ENCODE measurements around the gene RABGAP1L. TPM values are rescaled to one million over a fixed set of nuclear protein-coding genes. Genes with fewer than 3 reads are reported as not detected.
"Not testable (repeated sequence)": the region's sequence is repeated elsewhere in the genome, so short reads cannot be mapped to it uniquely, and the experiment has no call there.

Gene RABGAP1L
- total RNA-seq, 1 donor from 2014 or later: 80.6 TPM

GRCh38 chr1:174171073-174171472, 11.8 kb downstream of the RABGAP1L start:
- TF ChIP-seq, protein P1, sequence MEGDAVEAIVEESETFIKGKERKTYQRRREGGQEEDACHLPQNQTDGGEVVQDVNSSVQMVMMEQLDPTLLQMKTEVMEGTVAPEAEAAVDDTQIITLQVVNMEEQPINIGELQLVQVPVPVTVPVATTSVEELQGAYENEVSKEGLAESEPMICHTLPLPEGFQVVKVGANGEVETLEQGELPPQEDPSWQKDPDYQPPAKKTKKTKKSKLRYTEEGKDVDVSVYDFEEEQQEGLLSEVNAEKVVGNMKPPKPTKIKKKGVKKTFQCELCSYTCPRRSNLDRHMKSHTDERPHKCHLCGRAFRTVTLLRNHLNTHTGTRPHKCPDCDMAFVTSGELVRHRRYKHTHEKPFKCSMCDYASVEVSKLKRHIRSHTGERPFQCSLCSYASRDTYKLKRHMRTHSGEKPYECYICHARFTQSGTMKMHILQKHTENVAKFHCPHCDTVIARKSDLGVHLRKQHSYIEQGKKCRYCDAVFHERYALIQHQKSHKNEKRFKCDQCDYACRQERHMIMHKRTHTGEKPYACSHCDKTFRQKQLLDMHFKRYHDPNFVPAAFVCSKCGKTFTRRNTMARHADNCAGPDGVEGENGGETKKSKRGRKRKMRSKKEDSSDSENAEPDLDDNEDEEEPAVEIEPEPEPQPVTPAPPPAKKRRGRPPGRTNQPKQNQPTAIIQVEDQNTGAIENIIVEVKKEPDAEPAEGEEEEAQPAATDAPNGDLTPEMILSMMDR (IDR thresholded peaks at IDR 0.05): no peak
- no peak for ATAC-seq
- H3K36me3 ChIP-seq: no peaks in the 10 kb centered on the region
- no peaks in the 10 kb centered on the region for H3K9me3 ChIP-seq
- peaks cover 3% of the 10 kb centered on the region for H3K4me1 ChIP-seq
- intact Hi-C loops (cut with DNase I): no loop called here
- no peaks in the 10 kb centered on the region for H3K27me3 ChIP-seq
- no peak overlapping the region for H3K4me3 ChIP-seq
- DNase-seq: no peak
- no peak overlapping the region for H3K27ac ChIP-seq

DNA sequence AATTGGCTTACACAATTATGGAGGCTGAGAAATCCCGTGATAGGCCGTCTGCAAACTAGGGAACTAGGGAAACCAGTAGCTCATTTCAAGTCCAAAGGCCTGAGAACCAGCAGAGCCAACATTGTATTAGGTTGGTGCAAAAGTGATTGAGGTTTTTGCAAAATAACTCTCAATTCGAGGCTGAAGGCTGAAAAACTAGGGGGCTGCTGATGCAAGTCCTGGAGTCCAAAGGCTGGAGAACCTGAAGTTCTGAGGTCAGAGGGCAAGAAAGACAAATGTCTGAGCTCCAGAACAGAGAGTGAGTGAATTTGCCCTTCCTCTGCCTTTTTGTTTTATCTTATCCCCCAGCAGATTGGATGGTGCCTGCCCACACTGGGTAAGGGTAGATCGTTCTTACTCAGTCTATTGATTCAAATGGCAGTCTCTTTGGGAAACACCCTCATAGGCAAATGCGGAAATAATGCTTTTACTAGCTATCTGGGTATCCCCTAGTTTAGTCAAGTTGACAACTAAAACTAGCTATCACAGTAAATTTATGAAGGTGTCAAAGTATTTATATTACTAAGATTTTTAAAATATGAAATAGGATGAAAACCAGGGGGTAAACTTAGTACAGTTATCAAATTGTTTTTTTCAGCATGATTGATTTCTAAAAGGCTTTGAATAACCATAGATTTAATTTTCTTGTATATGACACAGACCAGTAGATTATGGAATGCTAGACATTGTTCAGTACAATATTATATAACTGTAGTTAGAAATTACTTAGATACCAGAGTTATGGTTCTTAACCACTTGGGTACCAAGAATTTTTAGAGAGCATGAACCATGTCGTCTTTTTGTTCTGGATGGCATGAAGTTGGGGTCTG, 15.4 kb downstream of the RABGAP1L start:
- ATAC-seq: no peak
- Histone ChIP-seq H3K27me3 (no peaks in the 10 kb centered on the region), H3K4me3 (no peak overlapping the region), H3K4me1 (no peaks in the 10 kb centered on the region), H3K27ac (no peak overlapping the region), H3K36me3 (no peaks in the 10 kb centered on the region), H3K9me3 (no peaks in the 10 kb centered on the region)
- intact Hi-C loops (cut with DNase I): no loop called here
- TF ChIP-seq, protein P1 (IDR thresholded peaks at IDR 0.05): no peak
- no peak for DNase-seq

DNA sequence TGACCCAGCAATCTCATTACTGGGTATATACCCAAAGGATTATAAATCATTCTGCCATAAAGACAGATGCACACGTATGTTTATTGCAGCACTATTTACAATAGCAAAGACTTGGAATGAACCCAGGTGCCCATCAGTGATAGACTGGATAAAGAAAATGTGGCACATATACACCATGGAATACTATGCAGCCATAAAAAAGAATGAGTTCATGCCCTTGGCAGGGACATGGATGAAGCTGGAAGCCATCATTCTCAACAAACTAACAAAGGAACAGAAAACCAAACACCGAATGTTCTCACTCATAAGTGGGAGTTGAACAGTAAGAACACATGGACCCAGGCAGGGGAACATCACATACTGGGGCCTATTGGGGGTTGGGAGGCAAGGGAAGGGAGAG, 19.1 kb downstream of the RABGAP1L start:
- H3K9me3 ChIP-seq; intact Hi-C loops (cut with DNase I); DNase-seq; H3K27ac ChIP-seq; H3K27me3 ChIP-seq; H3K4me3 ChIP-seq; H3K36me3 ChIP-seq; H3K4me1 ChIP-seq; ATAC-seq: not testable (repeated sequence)

GRCh38 chr1:174189428-174190062, 30.2 kb downstream of the RABGAP1L start:
- no peak for DNase-seq
- no peaks in the 10 kb centered on the region for H3K36me3 ChIP-seq
- TF ChIP-seq, protein P1 (IDR thresholded peaks at IDR 0.05): no peak
- no peak for ATAC-seq
- intact Hi-C loops (cut with DNase I): no loop called here
- H3K4me1 ChIP-seq: no peaks in the 10 kb centered on the region
- no peak overlapping the region for H3K4me3 ChIP-seq
- H3K27ac ChIP-seq: no peak overlapping the region
- no peaks in the 10 kb centered on the region for H3K27me3 ChIP-seq
- H3K9me3 ChIP-seq: no peaks in the 10 kb centered on the region

DNA sequence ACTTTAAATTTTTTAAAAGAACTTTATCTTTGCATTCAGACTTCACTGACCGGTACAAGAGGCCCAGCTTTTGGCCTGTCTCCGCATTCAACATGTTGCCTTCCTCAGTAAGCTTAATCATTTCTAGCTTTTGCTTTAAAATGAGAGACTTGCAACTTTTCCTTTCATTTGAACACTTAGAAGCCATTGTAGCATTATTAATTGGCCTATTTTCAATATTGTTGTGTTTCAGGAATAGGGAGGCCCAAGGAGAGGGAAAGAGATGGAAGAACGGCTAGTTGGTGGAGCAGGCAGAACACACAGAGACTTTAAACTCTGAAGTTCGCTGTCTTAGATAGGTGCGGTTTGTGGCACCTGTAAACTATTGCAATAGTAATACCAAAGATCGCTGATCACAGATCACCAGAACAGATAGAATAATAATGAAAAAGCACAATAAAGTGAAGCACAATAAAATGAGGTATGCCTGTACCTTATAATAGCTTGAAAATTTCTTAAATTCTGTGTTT, 31.4 kb downstream of the RABGAP1L start:
- no peak for ATAC-seq
- DNase-seq: no peak
- Histone ChIP-seq H3K9me3 (no peaks in the 10 kb centered on the region), H3K4me3 (no peak overlapping the region), H3K4me1 (no peaks in the 10 kb centered on the region), H3K27ac (no peak overlapping the region), H3K27me3 (no peaks in the 10 kb centered on the region), H3K36me3 (no peaks in the 10 kb centered on the region)
- intact Hi-C loops (cut with DNase I): no loop called here
- TF ChIP-seq, protein P1 (IDR thresholded peaks at IDR 0.05): no peak

DNA sequence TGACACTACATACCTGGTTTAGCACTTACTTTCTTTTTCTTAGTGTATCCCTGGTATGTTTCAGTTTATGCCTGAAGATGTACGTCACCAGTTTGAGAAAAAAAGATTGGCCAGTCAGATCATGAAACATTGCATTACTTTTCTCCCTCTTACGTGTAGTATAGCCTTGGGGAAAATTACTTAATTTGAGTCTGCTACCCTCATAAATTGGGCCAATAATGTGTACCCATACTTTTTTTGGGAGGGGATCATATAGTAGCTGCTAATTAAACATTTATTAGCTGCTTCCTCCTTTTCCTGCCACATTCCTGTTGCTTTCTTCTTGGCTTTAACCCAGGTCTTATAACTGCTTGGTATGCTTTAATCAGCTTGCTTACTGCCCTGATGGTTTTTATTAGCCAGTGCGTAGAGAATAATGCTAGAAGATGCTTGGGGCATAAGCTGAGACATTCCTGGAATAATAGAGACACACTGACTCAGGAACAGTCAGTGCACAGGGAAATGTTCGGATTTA, 32.1 kb downstream of the RABGAP1L start:
- Histone ChIP-seq H3K27ac (no peak overlapping the region), H3K4me1 (no peaks in the 10 kb centered on the region), H3K4me3 (no peak overlapping the region), H3K27me3 (no peaks in the 10 kb centered on the region), H3K36me3 (no peaks in the 10 kb centered on the region), H3K9me3 (no peaks in the 10 kb centered on the region)
- ATAC-seq (no peak), DNase-seq (no peak)
- TF ChIP-seq, protein P1 (IDR thresholded peaks at IDR 0.05): no peak
- intact Hi-C loops (cut with DNase I): no loop called here
